ENCODE results near the gene ACTL8.

DNA sequence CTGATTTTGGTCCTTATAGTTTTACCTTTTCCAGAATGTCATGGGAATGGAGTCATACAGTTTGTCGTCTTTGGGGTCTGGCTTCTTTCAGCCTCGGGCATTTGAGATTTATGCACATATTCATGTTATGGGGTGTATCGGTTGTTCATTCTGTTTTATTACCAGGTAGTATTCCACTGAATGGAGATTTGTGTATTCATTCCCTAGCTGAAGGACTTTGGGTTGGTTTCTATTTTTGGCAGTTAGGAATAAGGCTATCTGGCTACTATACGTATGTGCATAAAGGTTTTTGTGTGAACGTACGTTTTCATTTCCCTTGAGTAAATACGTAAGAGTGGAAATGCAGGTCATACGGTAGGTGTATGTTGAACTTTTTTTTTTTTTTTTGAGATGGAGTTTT, 65.1 kb downstream of the ACTL8 start:
- TF ChIP-seq, protein P1, sequence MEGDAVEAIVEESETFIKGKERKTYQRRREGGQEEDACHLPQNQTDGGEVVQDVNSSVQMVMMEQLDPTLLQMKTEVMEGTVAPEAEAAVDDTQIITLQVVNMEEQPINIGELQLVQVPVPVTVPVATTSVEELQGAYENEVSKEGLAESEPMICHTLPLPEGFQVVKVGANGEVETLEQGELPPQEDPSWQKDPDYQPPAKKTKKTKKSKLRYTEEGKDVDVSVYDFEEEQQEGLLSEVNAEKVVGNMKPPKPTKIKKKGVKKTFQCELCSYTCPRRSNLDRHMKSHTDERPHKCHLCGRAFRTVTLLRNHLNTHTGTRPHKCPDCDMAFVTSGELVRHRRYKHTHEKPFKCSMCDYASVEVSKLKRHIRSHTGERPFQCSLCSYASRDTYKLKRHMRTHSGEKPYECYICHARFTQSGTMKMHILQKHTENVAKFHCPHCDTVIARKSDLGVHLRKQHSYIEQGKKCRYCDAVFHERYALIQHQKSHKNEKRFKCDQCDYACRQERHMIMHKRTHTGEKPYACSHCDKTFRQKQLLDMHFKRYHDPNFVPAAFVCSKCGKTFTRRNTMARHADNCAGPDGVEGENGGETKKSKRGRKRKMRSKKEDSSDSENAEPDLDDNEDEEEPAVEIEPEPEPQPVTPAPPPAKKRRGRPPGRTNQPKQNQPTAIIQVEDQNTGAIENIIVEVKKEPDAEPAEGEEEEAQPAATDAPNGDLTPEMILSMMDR (IDR thresholded peaks at IDR 0.05 in 4 of 5, conservative IDR thresholded peaks at IDR 0.05 in 1 of 5), result no peak
- no peak for TF ChIP-seq POLR2A (IDR thresholded peaks at IDR 0.05)
